Measurements from ENCODE around the gene PPP4R1.

The PPP4R1 gene

GRCh38 chr18:9638886-9639285, 24.5 kb upstream of the PPP4R1 start:
- TF ChIP-seq CTCF (conservative IDR thresholded peaks at IDR 0.05), result no peak
- H3K27ac ChIP-seq, result no peak overlapping the region

GRCh38 chr18:9637036-9637767, 22.8 kb upstream of the PPP4R1 start:
- H3K27ac ChIP-seq, result no peak overlapping the region
- no peak for TF ChIP-seq CTCF (conservative IDR thresholded peaks at IDR 0.05)

GRCh38 chr18:9634856-9635255, 20.5 kb upstream of the PPP4R1 start:
- no peak overlapping the region for H3K27ac ChIP-seq
- no peak for TF ChIP-seq CTCF (conservative IDR thresholded peaks at IDR 0.05)

- no peak overlapping the region for H3K27ac ChIP-seq
Measured at GRCh38 chr18:9631814-9632496, 17.6 kb upstream of the PPP4R1 start.

GRCh38 chr18:9630444-9630843, 16.1 kb upstream of the PPP4R1 start:
- no peak for TF ChIP-seq CTCF (conservative IDR thresholded peaks at IDR 0.05)
- no peak overlapping the region for H3K27ac ChIP-seq

More at GRCh38 chr18:9631814-9632496, 17.6 kb upstream of the PPP4R1 start:
- no peak for TF ChIP-seq CTCF (conservative IDR thresholded peaks at IDR 0.05)

GRCh38 chr18:9629709-9630108, 15.3 kb upstream of the PPP4R1 start:
- no peak for TF ChIP-seq CTCF (conservative IDR thresholded peaks at IDR 0.05)
- H3K27ac ChIP-seq, result no peak overlapping the region

GRCh38 chr18:9628984-9629383, 14.6 kb upstream of the PPP4R1 start:
- no peak for TF ChIP-seq CTCF (conservative IDR thresholded peaks at IDR 0.05)
- H3K27ac ChIP-seq, result no peak overlapping the region

Data from VCaP (cell line).